WTC11 (cell line): ENCODE results near the gene EDA. TPM values are rescaled to one million over a fixed set of nuclear protein-coding genes. Genes with fewer than 3 reads are reported as not detected.

Experiments
- ATAC-seq: fragments of 200-7000 bp; cut with Tn5 transposase; 2 replicates; pipeline ENCODE4 v1.10.0; 2021; ENCODE audit warnings: mild to moderate bottlenecking, moderate library complexity
- CTCF ChIA-PET: fragments of 300-600 bp; sonication (Branson Sonifier 250); formaldehyde crosslinking; loops from one replicate; lab custom pipeline; 2021; ENCODE audit warnings: antibody characterized with exemption; lab: Charles Lee
- POLR2A ChIA-PET: fragments of 350-600 bp; sonication (Branson Sonifier 250); formaldehyde crosslinking; loops from one replicate; lab custom pipeline; 2021; ENCODE audit warnings: antibody characterized with exemption; lab: Charles Lee
- DNase-seq: peaks from one replicate; pipeline ENCODE4 v3.0.0; 2021; ENCODE audit warnings: low spot score
- H3K27ac Mint-ChIP-seq: 2 replicates; pipeline ENCODE4 v1.8.0; 2021; ENCODE audit warnings: mixed read lengths
- H3K27me3 Mint-ChIP-seq: 2 replicates; pipeline ENCODE4 v1.8.0; 2021; ENCODE audit warnings: low read depth, mild to moderate bottlenecking, moderate library complexity, mixed read lengths
- H3K36me3 Mint-ChIP-seq: 2 replicates; pipeline ENCODE4 v1.8.0; 2021; ENCODE audit warnings: mixed read lengths
- H3K4me1 Mint-ChIP-seq: 2 replicates; pipeline ENCODE4 v1.8.0; 2022; ENCODE audit warnings: mixed read lengths
- H3K4me3 Mint-ChIP-seq: 2 replicates; pipeline ENCODE4 v1.8.0; 2021; ENCODE audit warnings: mild to moderate bottlenecking, moderate library complexity, mixed read lengths
- H3K9me3 Mint-ChIP-seq: 2 replicates; pipeline ENCODE4 v1.8.0; 2021; ENCODE audit warnings: mixed read lengths
- ESRRA ChIP-seq: sonication (generic); formaldehyde crosslinking; IDR thresholded peaks from 2 replicates; pipeline ENCODE4 v1.8.1; 2022; ENCODE audit warnings: mild to moderate bottlenecking, missing genetic modification reagents, borderline replicate concordance
- KAT7 ChIP-seq: sonication (generic); formaldehyde crosslinking; IDR thresholded peaks from 2 replicates; pipeline ENCODE4 v1.8.1; 2023; ENCODE audit warnings: missing genetic modification reagents, mild to moderate bottlenecking, borderline replicate concordance
- RORB ChIP-seq: fragments of 250-450 bp; sonication (Bioruptor Pico); IDR thresholded peaks from 2 replicates; pipeline ENCODE4 v1.9.0; 2021; ENCODE audit warnings: mild to moderate bottlenecking
- SOX15 ChIP-seq: fragments of 250-450 bp; sonication (Bioruptor Pico); IDR thresholded peaks from 2 replicates; pipeline ENCODE4 v1.9.0; 2021; ENCODE audit warnings: mild to moderate bottlenecking
- ZSCAN18 ChIP-seq: fragments of 250-450 bp; sonication (Bioruptor Pico); IDR thresholded peaks from 2 replicates; pipeline ENCODE4 v2.1.2; 2022; ENCODE audit warnings: mild to moderate bottlenecking, moderate library complexity
- total RNA-seq: library from RNA; stranded (reverse); gene quantifications from 3 replicates; pipeline ENCODE4 v1.2.3, GENCODE V29; 2021
- TF ChIP-seq, protein P1 (sequence below): sonication (generic); formaldehyde crosslinking; IDR thresholded peaks from 2 replicates; pipeline ENCODE4 v1.8.0; 2023; ENCODE audit warnings: missing genetic modification reagents, mild to moderate bottlenecking, borderline replicate concordance
- TF ChIP-seq, protein P2 (sequence below): sonication (generic); formaldehyde crosslinking; IDR thresholded peaks from 2 replicates; pipeline ENCODE4 v1.8.1; 2023; ENCODE audit warnings: mild to moderate bottlenecking, missing genetic modification reagents
- TF ChIP-seq, protein P3 (sequence below): sonication (generic); formaldehyde crosslinking; IDR thresholded peaks from 2 replicates; pipeline ENCODE4 v1.8.1; 2023; ENCODE audit warnings: mild to moderate bottlenecking, moderate library complexity, missing genetic modification reagents

EDA gene
- total RNA-seq, 1 experiment from 2014 or later = 15.1 TPM

DNA sequence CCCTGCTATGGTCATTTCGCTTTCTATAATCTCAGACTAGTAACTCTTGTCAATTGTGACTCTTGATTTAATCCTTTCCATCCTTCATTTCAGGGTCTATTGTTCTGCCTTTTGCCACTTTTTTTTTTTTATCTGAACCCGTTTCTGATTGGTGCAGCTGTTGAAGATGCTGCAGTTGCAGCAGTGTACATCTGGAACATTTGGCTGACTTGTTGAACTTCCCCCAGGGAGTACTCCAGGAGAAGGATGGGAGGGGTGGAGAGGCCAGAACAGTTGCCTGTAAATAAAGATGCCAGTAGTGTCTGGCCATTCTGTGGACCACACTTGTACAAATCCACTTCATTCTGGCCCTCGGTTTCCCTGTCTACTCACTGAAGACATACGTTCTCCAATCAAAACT is 1.0 kb upstream of the EDA start (continued):
- TF ChIP-seq, protein P1, sequence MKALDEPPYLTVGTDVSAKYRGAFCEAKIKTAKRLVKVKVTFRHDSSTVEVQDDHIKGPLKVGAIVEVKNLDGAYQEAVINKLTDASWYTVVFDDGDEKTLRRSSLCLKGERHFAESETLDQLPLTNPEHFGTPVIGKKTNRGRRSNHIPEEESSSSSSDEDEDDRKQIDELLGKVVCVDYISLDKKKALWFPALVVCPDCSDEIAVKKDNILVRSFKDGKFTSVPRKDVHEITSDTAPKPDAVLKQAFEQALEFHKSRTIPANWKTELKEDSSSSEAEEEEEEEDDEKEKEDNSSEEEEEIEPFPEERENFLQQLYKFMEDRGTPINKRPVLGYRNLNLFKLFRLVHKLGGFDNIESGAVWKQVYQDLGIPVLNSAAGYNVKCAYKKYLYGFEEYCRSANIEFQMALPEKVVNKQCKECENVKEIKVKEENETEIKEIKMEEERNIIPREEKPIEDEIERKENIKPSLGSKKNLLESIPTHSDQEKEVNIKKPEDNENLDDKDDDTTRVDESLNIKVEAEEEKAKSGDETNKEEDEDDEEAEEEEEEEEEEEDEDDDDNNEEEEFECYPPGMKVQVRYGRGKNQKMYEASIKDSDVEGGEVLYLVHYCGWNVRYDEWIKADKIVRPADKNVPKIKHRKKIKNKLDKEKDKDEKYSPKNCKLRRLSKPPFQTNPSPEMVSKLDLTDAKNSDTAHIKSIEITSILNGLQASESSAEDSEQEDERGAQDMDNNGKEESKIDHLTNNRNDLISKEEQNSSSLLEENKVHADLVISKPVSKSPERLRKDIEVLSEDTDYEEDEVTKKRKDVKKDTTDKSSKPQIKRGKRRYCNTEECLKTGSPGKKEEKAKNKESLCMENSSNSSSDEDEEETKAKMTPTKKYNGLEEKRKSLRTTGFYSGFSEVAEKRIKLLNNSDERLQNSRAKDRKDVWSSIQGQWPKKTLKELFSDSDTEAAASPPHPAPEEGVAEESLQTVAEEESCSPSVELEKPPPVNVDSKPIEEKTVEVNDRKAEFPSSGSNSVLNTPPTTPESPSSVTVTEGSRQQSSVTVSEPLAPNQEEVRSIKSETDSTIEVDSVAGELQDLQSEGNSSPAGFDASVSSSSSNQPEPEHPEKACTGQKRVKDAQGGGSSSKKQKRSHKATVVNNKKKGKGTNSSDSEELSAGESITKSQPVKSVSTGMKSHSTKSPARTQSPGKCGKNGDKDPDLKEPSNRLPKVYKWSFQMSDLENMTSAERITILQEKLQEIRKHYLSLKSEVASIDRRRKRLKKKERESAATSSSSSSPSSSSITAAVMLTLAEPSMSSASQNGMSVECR (CRISPR knock-in tag) = no peak
- TF ChIP-seq RORB = no peak
- TF ChIP-seq, all 79 proteins: peak for 0

- CTCF ChIA-PET = interaction anchor here (0.7 to 3.2 kb wide), 4 partner anchors 11 to 481 kb away, joined by 3 to 17 read pairs (median 4); no protein-coding TSS in a partner anchor
- Mint-ChIP-seq H3K9me3 (no peaks in the 10 kb centered on the region), H3K27me3 (peaks cover 14% of the 10 kb centered on the region), H3K4me1 (peaks cover 11% of the 10 kb centered on the region), H3K27ac (peak overlapping the region; percentile 36; the same call in 1 of the 2 replicates), H3K4me3 (peak overlapping the region; percentile 56), H3K36me3 (no peaks in the 10 kb centered on the region; the same call in 1 of the 2 replicates)
- ATAC-seq = peak; percentile 57
- POLR2A ChIA-PET = no interaction called here
- TF ChIP-seq ZSCAN18 (CRISPR knock-in tag) = no peak
- TF ChIP-seq, protein P2, sequence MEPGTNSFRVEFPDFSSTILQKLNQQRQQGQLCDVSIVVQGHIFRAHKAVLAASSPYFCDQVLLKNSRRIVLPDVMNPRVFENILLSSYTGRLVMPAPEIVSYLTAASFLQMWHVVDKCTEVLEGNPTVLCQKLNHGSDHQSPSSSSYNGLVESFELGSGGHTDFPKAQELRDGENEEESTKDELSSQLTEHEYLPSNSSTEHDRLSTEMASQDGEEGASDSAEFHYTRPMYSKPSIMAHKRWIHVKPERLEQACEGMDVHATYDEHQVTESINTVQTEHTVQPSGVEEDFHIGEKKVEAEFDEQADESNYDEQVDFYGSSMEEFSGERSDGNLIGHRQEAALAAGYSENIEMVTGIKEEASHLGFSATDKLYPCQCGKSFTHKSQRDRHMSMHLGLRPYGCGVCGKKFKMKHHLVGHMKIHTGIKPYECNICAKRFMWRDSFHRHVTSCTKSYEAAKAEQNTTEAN (CRISPR knock-in tag) = no peak
- peak; percentile 22 for DNase-seq
These were observed 571 bp upstream of the EDA start for GRCh38 chrX:69615342-69615741.

GRCh38 chrX:69616457-69617203 is 717 bp downstream of the EDA start:
- Mint-ChIP-seq H3K4me1 (peaks cover 11% of the 10 kb centered on the region), H3K27me3 (peaks cover 14% of the 10 kb centered on the region), H3K36me3 (no peaks in the 10 kb centered on the region; the same call in 1 of the 2 replicates), H3K27ac (no peak overlapping the region), H3K4me3 (peak overlapping the region; percentile 78), H3K9me3 (no peaks in the 10 kb centered on the region)
- DNase-seq = peak; percentile 9
- POLR2A ChIA-PET = interaction anchor here (0.6 to 0.8 kb wide), 3 partner anchors 11 to 81 kb away, joined by 3 to 5 read pairs (median 4); no protein-coding TSS in a partner anchor
- TF ChIP-seq, protein P1 (CRISPR knock-in tag) = peak; percentile 24; the same call in 1 of the 2 replicates
- TF ChIP-seq, protein P3, sequence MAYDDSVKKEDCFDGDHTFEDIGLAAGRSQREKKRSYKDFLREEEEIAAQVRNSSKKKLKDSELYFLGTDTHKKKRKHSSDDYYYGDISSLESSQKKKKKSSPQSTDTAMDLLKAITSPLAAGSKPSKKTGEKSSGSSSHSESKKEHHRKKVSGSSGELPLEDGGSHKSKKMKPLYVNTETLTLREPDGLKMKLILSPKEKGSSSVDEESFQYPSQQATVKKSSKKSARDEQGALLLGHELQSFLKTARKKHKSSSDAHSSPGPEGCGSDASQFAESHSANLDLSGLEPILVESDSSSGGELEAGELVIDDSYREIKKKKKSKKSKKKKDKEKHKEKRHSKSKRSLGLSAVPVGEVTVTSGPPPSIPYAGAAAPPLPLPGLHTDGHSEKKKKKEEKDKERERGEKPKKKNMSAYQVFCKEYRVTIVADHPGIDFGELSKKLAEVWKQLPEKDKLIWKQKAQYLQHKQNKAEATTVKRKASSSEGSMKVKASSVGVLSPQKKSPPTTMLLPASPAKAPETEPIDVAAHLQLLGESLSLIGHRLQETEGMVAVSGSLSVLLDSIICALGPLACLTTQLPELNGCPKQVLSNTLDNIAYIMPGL (CRISPR knock-in tag) = no peak
- TF ChIP-seq ESRRA (CRISPR knock-in tag) = no peak
- no peak for TF ChIP-seq KAT7 (CRISPR knock-in tag)
- no peak for TF ChIP-seq SOX15
- CTCF ChIA-PET = interaction anchor here (2.1 to 3.2 kb wide), 3 partner anchors 12 to 113 kb away, joined by 10 to 17 read pairs (median 16); no protein-coding TSS in a partner anchor
- no peak for ATAC-seq
